Body of pancreas (tissue), 4 donors: ENCODE measurements around the gene CDKAL1. TPM values are rescaled to one million over a fixed set of nuclear protein-coding genes. Genes with fewer than 3 reads are reported as not detected.
"Not testable (repeated sequence)": the region's sequence is repeated elsewhere in the genome, so short reads cannot be mapped to it uniquely, and the experiment has no call there.

Experiments
- ATAC-seq: fragments of 150-250 bp; one replicate; pipeline ENCODE4 v1.9.1; 2016
- DNase-seq, 4 donors: peaks; one replicate each; pipeline ENCODE4 v3.0.0-alpha.2; 2019
- H3K27ac ChIP-seq, 4 donors: fragments of 200-600 bp; sonication (generic); 1 replicate in 3 of 4; 2 replicates in 1 of 4; pipeline versions ENCODE4 v1.5.1 to v1.6.1; 2016 to 2019; ENCODE audit warnings: mild to moderate bottlenecking in 1 of 4, mixed read lengths in 1 of 4, moderate library complexity in 1 of 4
- H3K27me3 ChIP-seq, 2 donors: fragments of 200-600 bp; sonication (generic); one replicate each; pipeline ENCODE4 v1.6.0; 2016; ENCODE audit warnings: mild to moderate bottlenecking in 1 of 2
- H3K36me3 ChIP-seq, 2 donors: fragments of 200-600 bp; sonication (generic); replicated peaks in 1 of 2; 2 replicates each; pipeline ENCODE4 v1.5.1; 2016; ENCODE audit warnings: low read depth in 2 of 2; ENCODE audit not compliant: insufficient read depth in 1 of 2
- H3K4me1 ChIP-seq: fragments of 200-600 bp; sonication (generic); one replicate; pipeline ENCODE4 v1.6.0; 2016
- H3K4me3 ChIP-seq, 2 donors: fragments of 200-600 bp; sonication (generic); 1 replicate in 1 of 2; 2 replicates in 1 of 2; pipeline ENCODE4 v1.5.1; 2016 to 2019
- H3K9me3 ChIP-seq, 3 donors: fragments of 200-600 bp; sonication (generic); 1 replicate in 2 of 3; 2 replicates in 1 of 3; pipeline ENCODE4 v1.5.1; 2016
- CTCF ChIP-seq, 7 experiments: fragments of 450-650 bp in 4 of 7; fragments of 200-600 bp in 3 of 7; sonication (generic) in 3 of 7; IDR thresholded peaks; one replicate each; pipeline ENCODE4 v1.5.1; 2016 to 2019; ENCODE audit warnings: antibody characterized with exemption in 7 of 7
- POLR2A ChIP-seq, 3 donors: fragments of 450-650 bp; IDR thresholded peaks; one replicate each; pipeline ENCODE4 v1.6.1; 2016; ENCODE audit warnings: antibody characterized with exemption in 3 of 3, mild to moderate bottlenecking in 2 of 3
- WGBS, 2 donors: methylation state at CpG; one replicate each; pipeline ENCODE4 v1.1.5; 2017; 5-methylcytosine and 5-hydroxymethylcytosine counted together
- intact Hi-C: fragments of 100-400 bp; cut with DNase I; formaldehyde crosslinking; loops from one replicate; pipeline ENCODE4 v1.15.1; 2023
- total RNA-seq, 2 donors: library from RNA; depleted of rRNA; stranded (reverse); fragments of >200 nt; gene quantifications; one replicate each; pipeline ENCODE4 v1.1.0, GENCODE V29; 2016

The CDKAL1 gene
- total RNA-seq, 2 donors from 2014 or later, result 16.3 to 18.1 TPM

DNA sequence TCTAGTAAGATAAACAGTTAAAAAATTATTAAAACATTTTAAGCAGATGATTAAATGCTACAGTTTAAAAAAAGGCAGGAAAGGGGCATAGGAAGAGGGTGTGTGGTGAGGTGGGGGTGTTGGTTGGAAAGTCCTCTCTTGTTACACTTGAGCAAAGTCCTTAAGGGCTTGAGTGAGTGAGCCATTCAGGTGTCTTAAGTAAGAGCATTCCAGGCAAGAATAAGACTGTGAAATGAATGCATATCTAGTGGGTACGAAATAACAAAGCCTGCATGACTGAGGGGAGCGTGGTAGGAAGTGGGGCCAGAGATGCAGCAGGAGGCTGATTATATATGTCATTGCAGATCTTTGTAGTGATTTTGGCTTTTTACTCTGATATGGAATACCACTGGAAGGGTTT, 5.1 kb downstream of the CDKAL1 start:
- Histone ChIP-seq H3K27ac (no peak overlapping the region), H3K4me3 (no peak overlapping the region), H3K36me3 (peaks cover 0 to 2% of the 10 kb centered on the region in 2 donors), H3K4me1 (peaks cover 25% of the 10 kb centered on the region), H3K9me3 (no peaks in the 10 kb centered on the region), H3K27me3 (no peaks in the 10 kb centered on the region)
- intact Hi-C loops, result no loop called here
- TF ChIP-seq CTCF (IDR thresholded peaks at IDR 0.05) (no peak), POLR2A (IDR thresholded peaks at IDR 0.05) (no peak)
- DNase-seq (no peak), ATAC-seq (no peak)
- 94 to 96% methylated on average over 2 of the region's 2 CpGs for WGBS, 2 donors

GRCh38 chr6:20540683-20541082, 6.4 kb downstream of the CDKAL1 start:
- no peak for TF ChIP-seq CTCF (IDR thresholded peaks at IDR 0.05)
- no peak for TF ChIP-seq POLR2A (IDR thresholded peaks at IDR 0.05)
- Histone ChIP-seq H3K27ac (no peak overlapping the region), H3K9me3 (no peaks in the 10 kb centered on the region), H3K4me3 (no peak overlapping the region), H3K27me3 (no peaks in the 10 kb centered on the region), H3K4me1 (peaks cover 19% of the 10 kb centered on the region), H3K36me3 (peaks cover 0 to 2% of the 10 kb centered on the region in 2 donors)
- ATAC-seq (peak; percentile 45), DNase-seq (peak in 1 of 4 donors; percentile 14)
- intact Hi-C loops, result no loop called here
- WGBS, 2 donors, result 55 to 56% methylated on average over 5 of the region's 5 CpGs

DNA sequence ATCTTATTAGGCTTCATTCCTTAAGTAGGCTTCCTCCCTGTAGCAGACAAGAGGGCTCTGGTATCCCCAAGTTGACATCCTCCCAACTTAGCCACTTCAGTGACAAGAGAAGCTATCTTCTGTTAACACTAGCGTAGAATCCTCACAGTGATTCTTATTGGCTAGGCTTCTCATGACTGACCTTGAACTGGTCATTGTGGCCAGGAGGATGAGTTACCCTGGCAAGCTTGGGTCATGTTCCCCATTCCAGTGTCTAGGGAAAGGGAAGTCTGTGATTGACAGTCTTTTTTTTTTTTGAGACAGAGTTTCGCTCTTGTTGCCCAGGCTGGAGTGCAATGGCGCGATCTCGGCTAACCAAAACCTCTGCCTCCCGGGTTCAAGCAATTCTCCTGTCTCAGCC, 7.1 kb downstream of the CDKAL1 start:
- TF ChIP-seq CTCF (IDR thresholded peaks at IDR 0.05), result no peak
- no peak for TF ChIP-seq POLR2A (IDR thresholded peaks at IDR 0.05)
- Histone ChIP-seq H3K36me3 (peaks cover 0 to 4% of the 10 kb centered on the region in 2 donors), H3K4me1 (peaks cover 17% of the 10 kb centered on the region), H3K9me3 (no peaks in the 10 kb centered on the region), H3K27me3 (no peaks in the 10 kb centered on the region), H3K27ac (no peak overlapping the region), H3K4me3 (no peak overlapping the region)
- intact Hi-C loops, result no loop called here
- DNase-seq, result no peak
- 97 to 100% methylated on average over 6 of the region's 6 CpGs for WGBS, 2 donors
- no peak for ATAC-seq

- H3K4me3 ChIP-seq, result no peak overlapping the region
- H3K36me3 ChIP-seq, result peaks cover 0 to 8% of the 10 kb centered on the region in 2 donors
- intact Hi-C loops, result no loop called here
- no peaks in the 10 kb centered on the region for H3K27me3 ChIP-seq
- no peaks in the 10 kb centered on the region for H3K9me3 ChIP-seq
- H3K27ac ChIP-seq, result peak overlapping the region in 1 of 4 donors; percentile 26
- DNase-seq (no peak), ATAC-seq (peak; percentile 35)
- TF ChIP-seq POLR2A (IDR thresholded peaks at IDR 0.05), result no peak
- no peak for TF ChIP-seq CTCF (IDR thresholded peaks at IDR 0.05)
- H3K4me1 ChIP-seq, result peaks cover 17% of the 10 kb centered on the region
- WGBS, 2 donors, result 56 to 59% methylated on average over 2 of the region's 2 CpGs
Measured at GRCh38 chr6:20542927-20543602, 8.8 kb downstream of the CDKAL1 start.

DNA sequence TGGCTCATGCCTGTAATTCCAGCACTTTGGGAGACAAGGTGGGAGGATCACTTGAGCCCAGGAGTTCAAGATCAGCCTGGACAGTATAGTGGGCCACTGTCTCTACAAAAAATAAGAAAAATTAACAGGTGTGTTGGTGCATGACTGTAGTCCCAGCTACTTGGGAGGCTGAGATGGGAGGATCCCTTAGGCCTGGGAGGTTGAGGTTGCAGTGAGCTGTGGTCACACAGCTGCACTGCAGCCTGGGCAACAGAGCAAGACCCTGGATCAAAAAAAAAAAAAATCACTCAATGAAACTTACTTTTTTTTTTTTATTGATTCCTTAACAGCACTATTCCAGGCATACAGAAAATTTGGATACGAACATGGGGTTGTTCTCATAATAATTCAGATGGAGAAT, 14.0 kb downstream of the CDKAL1 start:
- 96 to 100% methylated on average over 1 of the region's 1 CpG for WGBS, 2 donors
- intact Hi-C loops, result no loop called here

DNA sequence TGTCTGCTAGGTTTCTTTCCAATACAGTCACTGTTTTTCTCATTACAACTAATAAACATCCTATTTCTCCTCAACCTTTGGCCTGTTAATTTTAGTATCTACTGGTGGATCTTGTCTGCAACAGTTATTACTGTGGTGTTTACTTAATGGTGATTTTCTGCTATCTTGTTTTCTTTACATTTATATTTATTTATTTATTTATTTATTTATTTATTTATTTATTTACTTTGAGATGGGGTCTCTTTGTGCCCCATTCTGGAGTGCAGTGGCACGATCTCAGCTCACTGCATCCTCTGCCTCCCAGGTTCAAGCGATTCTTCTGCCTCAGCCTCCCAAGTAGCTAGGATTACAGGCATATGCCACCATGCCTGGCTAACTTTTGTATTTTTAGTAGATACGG, 15.1 kb downstream of the CDKAL1 start:
- H3K4me1 ChIP-seq, DNase-seq, ATAC-seq, intact Hi-C loops, H3K27ac ChIP-seq, H3K27me3 ChIP-seq, H3K36me3 ChIP-seq, H3K4me3 ChIP-seq, H3K9me3 ChIP-seq: not testable (repeated sequence)
- WGBS, 2 donors, result 96% methylated on average over 3 of the region's 3 CpGs

More for the DNA sequence above, 14.0 kb downstream of the CDKAL1 start:
- Histone ChIP-seq H3K27me3 (no peaks in the 10 kb centered on the region), H3K9me3 (no peaks in the 10 kb centered on the region), H3K36me3 (peaks cover 4 to 10% of the 10 kb centered on the region in 2 donors), H3K4me1 (peaks cover 1% of the 10 kb centered on the region), H3K4me3 (no peak overlapping the region), H3K27ac (no peak overlapping the region)
- DNase-seq, result no peak
- TF ChIP-seq POLR2A (IDR thresholded peaks at IDR 0.05), result no peak
- no peak for TF ChIP-seq CTCF (IDR thresholded peaks at IDR 0.05)
- ATAC-seq, result no peak
